Ovary (tissue), 3 donors: ENCODE results near the gene ZMIZ1.

Experiments used
- CTCF ChIP-seq, 3 donors: fragments of 450-650 bp in 2 of 3; fragments of 200-600 bp in 1 of 3; IDR thresholded peaks; one replicate each; pipeline versions ENCODE4 v1.5.1 to v1.8.0; 2016 to 2022; ENCODE audit warnings: antibody characterized with exemption in 3 of 3, mild to moderate bottlenecking in 1 of 3
- EP300 ChIP-seq: sonication (generic); formaldehyde crosslinking; IDR thresholded peaks from one replicate; pipeline ENCODE4 v1.6.1; 2017; ENCODE audit warnings: antibody characterized with exemption
- POLR2A ChIP-seq: fragments of 450-650 bp; IDR thresholded peaks from one replicate; pipeline ENCODE4 v1.6.1; 2017; ENCODE audit warnings: antibody characterized with exemption, mild to moderate bottlenecking, moderate library complexity
- donor health status: DM: no; HTN: no; CAD: no.

- TF ChIP-seq POLR2A (no peak), EP300 (no peak), CTCF (IDR thresholded peaks at IDR 0.05) (no peak)
Observed at GRCh38 chr10:79059859-79060379, 8.8 kb upstream of the ZMIZ1 start.
